Osteoblast (primary cell): ENCODE data around the gene SETX. TPM values are rescaled to one million over a fixed set of nuclear protein-coding genes. Genes with fewer than 3 reads are reported as not detected.
A peak's percentile ranks its signal among the peaks of the same experiment; 100 is the strongest.

Experiments
- DNase-seq: peaks from one replicate; pipeline ENCODE4 v3.0.0; 2011; ENCODE audit warnings: low spot score, mixed read lengths; ENCODE audit not compliant: insufficient read length; ENCODE audit errors: missing footprints
- H2AFZ ChIP-seq: 2 replicates; pipeline ENCODE4 v1.6.0; 2011; ENCODE audit warnings: mild to moderate bottlenecking, low read length
- H3K27ac ChIP-seq: 2 replicates; pipeline ENCODE4 v1.5.1; 2011; ENCODE audit warnings: mild to moderate bottlenecking, low read depth, low read length, moderate library complexity
- H3K27me3 ChIP-seq: 2 replicates; pipeline ENCODE4 v1.6.0; 2012; ENCODE audit warnings: mild to moderate bottlenecking, control low read depth, inconsistent platforms, low read length, moderate library complexity; ENCODE audit not compliant: insufficient read depth
- H3K36me3 ChIP-seq: 2 replicates; pipeline ENCODE4 v1.5.1; 2011; ENCODE audit warnings: mild to moderate bottlenecking, low read length, control low read depth, moderate library complexity; ENCODE audit not compliant: insufficient read depth
- H3K4me1 ChIP-seq: 2 replicates; pipeline ENCODE4 v1.5.1; 2011; ENCODE audit warnings: mild to moderate bottlenecking, low read length, control low read depth, moderate library complexity; ENCODE audit not compliant: insufficient read depth
- H3K4me2 ChIP-seq: 2 replicates; pipeline ENCODE4 v1.6.0; 2011; ENCODE audit warnings: mild to moderate bottlenecking, low read length; ENCODE audit not compliant: insufficient read depth
- H3K4me3 ChIP-seq: fragments of 200-600 bp; sonication (generic); 3 replicates; pipeline ENCODE4 v1.5.1; 2012; ENCODE audit warnings: mild to moderate bottlenecking, low read length, inconsistent platforms; ENCODE audit not compliant: insufficient read depth
- H3K79me2 ChIP-seq: 2 replicates; pipeline ENCODE4 v1.6.0; 2012; ENCODE audit warnings: mild to moderate bottlenecking, low read length, control low read depth, inconsistent platforms; ENCODE audit not compliant: insufficient read depth
- H3K9me3 ChIP-seq: 2 replicates; pipeline ENCODE4 v1.5.1; 2011; ENCODE audit warnings: low read depth, low read length, control low read depth
- H4K20me1 ChIP-seq: 2 replicates; pipeline ENCODE4 v1.6.0; 2012; ENCODE audit warnings: mild to moderate bottlenecking, low read length, control low read depth; ENCODE audit not compliant: insufficient read depth
- total RNA-seq: library from RNA; depleted of rRNA; stranded (reverse); fragments of >200 nt; gene quantifications from 2 replicates; pipeline ENCODE4 v1.2.3, GENCODE V29; 2012
- TF ChIP-seq, protein P1 (sequence below): IDR thresholded peaks from 2 replicates; pipeline ENCODE4 v1.5.1; 2011; ENCODE audit warnings: mild to moderate bottlenecking, low read depth, low read length, moderate library complexity; ENCODE audit errors: extremely low read depth

Gene SETX
- total RNA-seq, 1 donor: 89.0 TPM

- no peak overlapping the region for H3K27ac ChIP-seq
- peaks cover 27% of the 10 kb centered on the region for H3K4me1 ChIP-seq
- TF ChIP-seq, protein P1, sequence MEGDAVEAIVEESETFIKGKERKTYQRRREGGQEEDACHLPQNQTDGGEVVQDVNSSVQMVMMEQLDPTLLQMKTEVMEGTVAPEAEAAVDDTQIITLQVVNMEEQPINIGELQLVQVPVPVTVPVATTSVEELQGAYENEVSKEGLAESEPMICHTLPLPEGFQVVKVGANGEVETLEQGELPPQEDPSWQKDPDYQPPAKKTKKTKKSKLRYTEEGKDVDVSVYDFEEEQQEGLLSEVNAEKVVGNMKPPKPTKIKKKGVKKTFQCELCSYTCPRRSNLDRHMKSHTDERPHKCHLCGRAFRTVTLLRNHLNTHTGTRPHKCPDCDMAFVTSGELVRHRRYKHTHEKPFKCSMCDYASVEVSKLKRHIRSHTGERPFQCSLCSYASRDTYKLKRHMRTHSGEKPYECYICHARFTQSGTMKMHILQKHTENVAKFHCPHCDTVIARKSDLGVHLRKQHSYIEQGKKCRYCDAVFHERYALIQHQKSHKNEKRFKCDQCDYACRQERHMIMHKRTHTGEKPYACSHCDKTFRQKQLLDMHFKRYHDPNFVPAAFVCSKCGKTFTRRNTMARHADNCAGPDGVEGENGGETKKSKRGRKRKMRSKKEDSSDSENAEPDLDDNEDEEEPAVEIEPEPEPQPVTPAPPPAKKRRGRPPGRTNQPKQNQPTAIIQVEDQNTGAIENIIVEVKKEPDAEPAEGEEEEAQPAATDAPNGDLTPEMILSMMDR: no peak
- H3K9me3 ChIP-seq: no peaks in the 10 kb centered on the region
- H2AFZ ChIP-seq: no peak overlapping the region
- H3K79me2 ChIP-seq: no peaks in the 10 kb centered on the region
- H3K4me3 ChIP-seq: no peak overlapping the region
- peaks cover 8% of the 10 kb centered on the region for H3K27me3 ChIP-seq
- no peaks in the 10 kb centered on the region for H3K36me3 ChIP-seq
- peak overlapping the region; percentile 28 for H3K4me2 ChIP-seq
- no peaks in the 10 kb centered on the region for H4K20me1 ChIP-seq
- peak; percentile 95 for DNase-seq
Measured at GRCh38 chr9:132244582-132245455, 110.0 kb downstream of the SETX start.

DNA sequence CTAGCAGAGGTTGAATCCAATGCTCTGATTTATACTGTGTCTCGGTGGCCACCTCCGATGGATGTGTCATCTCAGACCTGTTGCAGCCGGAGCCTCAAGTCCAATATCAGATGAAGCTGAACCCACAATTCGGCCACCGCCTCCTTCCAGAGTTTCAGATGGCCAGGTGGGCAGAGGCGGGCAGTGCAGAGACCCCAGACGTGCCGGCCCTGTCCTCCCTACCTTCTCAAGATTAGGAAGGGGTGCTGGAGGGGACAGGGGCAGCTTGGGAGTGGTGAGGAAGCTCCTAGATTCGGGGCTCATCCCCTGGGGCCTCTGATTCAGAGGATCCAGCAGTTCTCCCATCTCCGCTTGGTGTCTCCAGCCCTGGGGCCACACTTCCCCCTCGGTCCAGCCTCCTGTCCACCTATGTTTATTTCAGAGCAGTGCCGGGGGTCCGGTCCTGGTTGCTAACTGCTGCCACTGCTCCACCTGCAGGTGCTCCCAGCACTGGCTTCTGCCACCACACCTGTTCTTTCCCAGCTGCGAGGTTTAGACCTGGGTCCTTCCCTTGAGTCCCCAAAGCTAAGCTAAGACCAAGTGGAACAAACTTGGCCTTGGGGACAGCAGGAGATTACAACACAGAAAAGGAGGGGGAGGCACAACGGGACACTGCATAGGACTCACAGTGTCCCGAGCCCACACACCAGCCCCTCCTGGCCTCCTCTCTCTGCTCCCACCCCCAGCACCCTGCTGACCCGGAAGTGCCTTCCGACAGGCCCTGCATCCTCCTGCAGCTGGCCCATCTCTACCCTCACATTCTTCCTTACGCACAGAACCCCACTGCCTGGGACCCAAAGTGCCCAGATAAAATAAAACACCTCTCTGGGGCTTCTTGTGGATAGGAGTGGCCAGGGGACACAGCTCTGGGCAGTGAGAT lies 111.4 kb downstream of the SETX start:
- Histone ChIP-seq H3K9me3 (no peaks in the 10 kb centered on the region), H4K20me1 (no peaks in the 10 kb centered on the region), H3K4me3 (no peak overlapping the region), H3K79me2 (no peaks in the 10 kb centered on the region), H3K4me1 (peaks cover 27% of the 10 kb centered on the region), H3K27me3 (peaks cover 17% of the 10 kb centered on the region), H2AFZ (no peak overlapping the region), H3K27ac (no peak overlapping the region), H3K4me2 (peak overlapping the region; percentile 87), H3K36me3 (no peaks in the 10 kb centered on the region)
- TF ChIP-seq, protein P1: no peak
- DNase-seq: peak; percentile 83

GRCh38 chr9:132242621-132243155 lies 112.1 kb downstream of the SETX start:
- H2AFZ ChIP-seq: peak overlapping the region; percentile 74
- no peaks in the 10 kb centered on the region for H3K9me3 ChIP-seq
- H3K27ac ChIP-seq: peak overlapping the region; percentile 33
- peaks cover 22% of the 10 kb centered on the region for H3K27me3 ChIP-seq
- peaks cover 27% of the 10 kb centered on the region for H3K4me1 ChIP-seq
- H3K36me3 ChIP-seq: no peaks in the 10 kb centered on the region
- DNase-seq: peak; percentile 95
- H3K4me3 ChIP-seq: peak overlapping the region; percentile 73
- H3K79me2 ChIP-seq: no peaks in the 10 kb centered on the region
- H3K4me2 ChIP-seq: peak overlapping the region; percentile 87
- TF ChIP-seq, protein P1: no peak
- no peaks in the 10 kb centered on the region for H4K20me1 ChIP-seq
